GM20000 (cell line): Measurements from ENCODE around the gene PGAM2.

Experiments
- DNase-seq: peaks from one replicate; pipeline ENCODE4 v3.0.0; 2012; ENCODE audit warnings: low spot score
- TF ChIP-seq, protein P1 (sequence below): IDR thresholded peaks from 2 replicates; pipeline ENCODE4 v1.5.1; 2012; ENCODE audit warnings: mild to moderate bottlenecking, control low read depth; ENCODE audit errors: extremely low read depth, missing control alignments

The PGAM2 gene

DNA sequence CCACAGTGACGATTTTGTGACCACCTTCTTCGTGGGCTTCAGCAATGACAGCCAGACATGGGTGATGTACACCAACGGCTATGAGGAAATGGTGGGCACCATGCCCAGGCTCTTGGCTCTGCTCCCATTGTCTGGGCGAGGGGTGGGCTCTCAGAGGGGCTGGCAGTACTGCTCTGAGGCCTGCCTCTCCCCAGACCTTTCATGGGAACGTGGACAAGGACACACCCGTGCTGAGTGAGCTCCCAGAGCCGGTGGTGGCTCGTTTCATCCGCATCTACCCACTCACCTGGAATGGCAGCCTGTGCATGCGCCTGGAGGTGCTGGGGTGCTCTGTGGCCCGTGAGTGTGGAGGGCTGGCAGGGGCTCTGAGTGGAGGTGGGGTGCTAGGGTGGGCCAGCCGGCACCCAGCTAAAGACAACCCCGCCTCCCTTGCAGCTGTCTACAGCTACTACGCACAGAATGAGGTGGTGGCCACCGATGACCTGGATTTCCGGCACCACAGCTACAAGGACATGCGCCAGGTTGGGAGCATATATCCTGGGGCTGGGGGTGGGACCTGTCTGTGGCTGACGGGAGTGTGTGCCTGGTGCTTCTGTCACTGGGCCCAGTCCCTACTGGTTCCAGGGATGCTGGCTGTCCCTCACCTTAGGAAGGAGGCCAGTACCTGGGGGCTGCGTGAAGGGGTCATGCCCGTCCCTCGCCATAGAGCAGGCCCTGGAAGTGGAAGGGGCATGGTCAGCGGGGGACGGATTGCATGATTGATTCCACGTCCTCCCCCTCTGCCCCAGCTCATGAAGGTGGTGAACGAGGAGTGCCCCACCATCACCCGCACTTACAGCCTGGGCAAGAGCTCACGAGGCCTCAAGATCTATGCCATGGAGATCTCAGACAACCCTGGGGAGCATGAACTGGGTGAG is 45.6 kb upstream of the PGAM2 start:
- no peak for DNase-seq
- TF ChIP-seq, protein P1, sequence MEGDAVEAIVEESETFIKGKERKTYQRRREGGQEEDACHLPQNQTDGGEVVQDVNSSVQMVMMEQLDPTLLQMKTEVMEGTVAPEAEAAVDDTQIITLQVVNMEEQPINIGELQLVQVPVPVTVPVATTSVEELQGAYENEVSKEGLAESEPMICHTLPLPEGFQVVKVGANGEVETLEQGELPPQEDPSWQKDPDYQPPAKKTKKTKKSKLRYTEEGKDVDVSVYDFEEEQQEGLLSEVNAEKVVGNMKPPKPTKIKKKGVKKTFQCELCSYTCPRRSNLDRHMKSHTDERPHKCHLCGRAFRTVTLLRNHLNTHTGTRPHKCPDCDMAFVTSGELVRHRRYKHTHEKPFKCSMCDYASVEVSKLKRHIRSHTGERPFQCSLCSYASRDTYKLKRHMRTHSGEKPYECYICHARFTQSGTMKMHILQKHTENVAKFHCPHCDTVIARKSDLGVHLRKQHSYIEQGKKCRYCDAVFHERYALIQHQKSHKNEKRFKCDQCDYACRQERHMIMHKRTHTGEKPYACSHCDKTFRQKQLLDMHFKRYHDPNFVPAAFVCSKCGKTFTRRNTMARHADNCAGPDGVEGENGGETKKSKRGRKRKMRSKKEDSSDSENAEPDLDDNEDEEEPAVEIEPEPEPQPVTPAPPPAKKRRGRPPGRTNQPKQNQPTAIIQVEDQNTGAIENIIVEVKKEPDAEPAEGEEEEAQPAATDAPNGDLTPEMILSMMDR: no peak

DNA sequence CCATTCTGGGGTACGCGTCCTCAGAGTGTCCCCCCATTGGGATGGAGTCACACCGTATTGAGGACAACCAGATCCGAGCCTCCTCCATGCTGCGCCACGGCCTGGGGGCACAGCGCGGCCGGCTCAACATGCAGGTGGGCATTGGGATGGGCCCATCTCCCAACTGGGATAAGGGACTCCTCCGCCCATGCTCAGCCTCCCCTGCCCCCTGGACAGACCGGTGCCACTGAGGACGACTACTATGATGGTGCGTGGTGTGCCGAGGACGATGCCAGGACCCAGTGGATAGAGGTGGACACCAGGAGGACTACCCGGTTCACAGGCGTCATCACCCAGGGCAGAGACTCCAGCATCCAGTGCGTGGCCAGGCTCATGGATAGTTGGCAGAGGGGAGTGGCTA is 44.6 kb upstream of the PGAM2 start:
- DNase-seq: no peak
- TF ChIP-seq, protein P1: no peak

GRCh38 chr7:44108768-44109750 is 43.7 kb upstream of the PGAM2 start:
- no peak for DNase-seq
- TF ChIP-seq, protein P1: no peak

DNA sequence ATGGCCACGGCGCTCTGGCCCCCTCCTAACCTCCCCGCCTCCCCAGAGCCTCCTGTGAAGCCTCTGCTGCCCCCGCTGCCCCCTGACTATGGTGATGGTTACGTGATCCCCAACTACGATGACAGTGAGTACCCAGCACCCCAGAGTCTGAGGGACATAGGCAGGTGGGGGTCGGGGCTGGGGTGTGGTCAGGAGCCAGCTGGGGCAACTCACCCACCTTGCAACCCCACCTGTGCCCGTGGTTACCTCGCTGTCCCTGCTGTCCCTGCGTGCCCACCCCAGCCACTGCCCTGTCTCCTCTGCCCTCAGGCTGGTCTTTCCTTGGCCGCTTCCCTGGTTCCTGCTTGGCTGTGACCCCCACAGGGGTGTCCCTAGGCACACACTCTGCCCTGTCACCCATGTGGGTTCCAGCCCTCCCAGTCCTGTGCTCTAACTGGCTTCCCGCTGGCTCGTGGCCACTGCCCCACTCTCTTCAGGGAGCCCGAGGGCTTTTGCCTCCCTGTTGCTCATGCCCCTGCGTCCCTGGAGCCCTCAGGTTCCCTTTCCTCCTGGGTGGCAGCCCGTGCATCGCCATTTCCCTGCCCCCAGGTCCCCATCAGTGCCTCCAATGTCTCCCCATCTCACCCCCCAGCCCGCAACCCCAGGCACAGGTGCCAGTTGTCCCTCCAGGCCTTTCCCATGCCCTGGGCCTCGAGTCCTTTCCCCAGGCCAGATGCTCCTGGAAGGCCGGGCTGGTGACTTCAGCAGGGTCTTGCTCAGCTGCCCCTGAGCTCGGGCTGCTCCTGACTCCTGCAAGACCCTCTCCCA is 42.8 kb upstream of the PGAM2 start:
- no peak for DNase-seq
- TF ChIP-seq, protein P1: no peak

- DNase-seq: no peak
- TF ChIP-seq, protein P1: no peak
Observed at GRCh38 chr7:44107116-44107960, 42.0 kb upstream of the PGAM2 start.

DNA sequence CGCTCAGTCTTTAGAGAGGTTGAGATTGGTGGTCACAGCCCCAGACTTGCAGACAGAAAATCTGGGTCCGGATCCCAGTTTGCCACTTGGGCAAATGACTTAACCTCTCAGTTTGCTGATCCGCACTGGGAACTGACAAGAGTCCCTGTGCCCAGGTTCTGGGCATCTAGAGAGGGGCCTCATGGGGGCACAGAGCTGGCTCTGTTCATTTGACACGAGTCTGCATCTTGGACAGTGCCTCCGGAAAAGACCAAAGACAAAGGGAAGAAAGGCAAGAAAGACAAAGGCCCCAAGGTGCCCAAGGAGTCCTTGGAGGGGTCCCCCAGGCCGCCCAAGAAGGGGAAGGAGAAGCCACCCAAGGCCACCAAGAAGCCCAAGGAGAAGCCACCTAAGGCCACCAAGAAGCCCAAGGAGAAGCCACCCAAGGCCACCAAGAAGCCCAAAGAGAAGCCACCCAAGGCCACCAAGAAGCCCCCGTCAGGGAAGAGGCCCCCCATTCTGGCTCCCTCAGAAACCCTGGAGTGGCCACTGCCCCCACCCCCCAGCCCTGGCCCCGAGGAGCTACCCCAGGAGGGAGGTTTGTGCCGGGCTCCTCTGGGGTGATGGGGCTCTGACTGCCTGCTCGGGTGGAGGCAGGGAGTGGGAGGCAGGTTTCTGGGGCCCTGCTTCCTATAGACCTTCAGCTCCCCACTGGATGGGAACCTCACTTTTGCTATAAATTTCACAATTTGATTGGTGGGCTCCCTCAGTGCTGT is 41.1 kb upstream of the PGAM2 start:
- no peak for DNase-seq
- TF ChIP-seq, protein P1: no peak
